GM18861 (cell line): ENCODE measurements around the gene NOP56.
"Not testable (repeated sequence)": the region's sequence is repeated elsewhere in the genome, so short reads cannot be mapped to it uniquely, and the experiment has no call there.

Experiments used
- ATAC-seq: cut with Tn5 transposase; IDR thresholded peaks from one replicate; pipeline ENCODE4 v1.9.1; 2021; ENCODE audit not compliant: unreplicated experiment

The NOP56 gene

GRCh38 chr20:2680046-2680445 is 27.6 kb downstream of the NOP56 start:
- no peak for ATAC-seq

DNA sequence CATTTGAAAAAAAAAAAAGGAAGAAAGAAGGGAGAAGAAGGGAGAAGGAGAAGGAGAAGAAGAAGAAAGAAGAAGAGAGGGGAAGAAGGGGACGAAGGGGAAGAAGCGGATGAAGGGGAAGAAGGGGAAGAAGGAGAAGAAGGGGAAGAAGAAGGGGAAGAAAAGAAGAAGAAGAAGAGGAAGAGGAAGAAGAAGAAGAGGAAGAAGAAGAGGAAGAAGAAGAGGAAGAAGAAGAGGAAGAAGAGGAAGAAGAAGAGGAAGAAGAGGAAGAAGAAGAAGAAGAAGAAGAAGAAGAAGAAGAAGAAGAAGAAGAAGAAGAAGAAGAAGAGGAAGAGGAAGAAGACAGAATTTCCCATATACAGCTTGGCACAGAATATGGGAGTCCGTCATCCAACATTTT is 29.6 kb downstream of the NOP56 start:
- ATAC-seq: not testable (repeated sequence)

DNA sequence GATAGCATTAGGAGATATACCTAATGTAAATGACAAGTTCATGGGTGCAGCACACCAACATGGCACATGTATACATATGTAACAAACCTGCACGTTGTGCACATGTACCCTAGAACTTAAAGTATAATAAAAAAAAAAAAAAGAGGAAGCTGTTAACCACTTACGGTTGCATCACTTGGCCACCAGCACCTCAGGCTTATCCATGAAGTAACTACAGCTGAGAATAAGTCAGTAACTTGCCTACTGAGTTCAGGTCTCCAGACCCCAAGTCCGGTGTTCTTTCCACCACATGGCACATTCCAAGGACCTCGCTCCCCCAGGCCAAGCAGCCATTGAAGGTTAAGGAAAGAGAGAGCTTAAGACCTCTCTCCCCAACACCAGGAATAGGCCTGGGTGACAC is 32.4 kb downstream of the NOP56 start:
- not testable (repeated sequence) for ATAC-seq

GRCh38 chr20:2687514-2687913 is 35.1 kb downstream of the NOP56 start:
- no peak for ATAC-seq

GRCh38 chr20:2688041-2688591 is 35.7 kb downstream of the NOP56 start:
- ATAC-seq: no peak

- no peak for ATAC-seq
Measured at GRCh38 chr20:2690213-2690612, 37.8 kb downstream of the NOP56 start.

GRCh38 chr20:2690718-2691117 is 38.3 kb downstream of the NOP56 start:
- ATAC-seq: no peak

DNA sequence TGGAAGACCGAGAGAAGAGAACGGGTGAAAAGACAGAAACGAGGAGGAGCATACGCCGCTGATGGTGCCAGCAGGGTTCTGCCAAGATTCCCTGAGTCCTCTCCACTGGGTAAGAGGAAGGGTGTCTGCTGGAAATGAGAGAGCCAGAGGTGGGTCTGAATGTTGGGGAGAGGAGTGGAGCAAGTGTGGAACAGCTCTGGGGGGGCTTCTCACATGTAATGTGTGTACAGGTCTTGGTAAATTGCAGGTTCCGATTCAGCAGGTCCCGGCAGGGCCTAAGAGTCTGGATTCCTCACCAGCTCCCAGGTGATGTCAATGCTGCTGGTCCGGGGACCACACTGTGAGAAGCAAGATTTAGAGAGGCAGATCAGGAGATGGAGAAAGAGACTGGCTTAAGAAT is 38.7 kb downstream of the NOP56 start:
- no peak for ATAC-seq

DNA sequence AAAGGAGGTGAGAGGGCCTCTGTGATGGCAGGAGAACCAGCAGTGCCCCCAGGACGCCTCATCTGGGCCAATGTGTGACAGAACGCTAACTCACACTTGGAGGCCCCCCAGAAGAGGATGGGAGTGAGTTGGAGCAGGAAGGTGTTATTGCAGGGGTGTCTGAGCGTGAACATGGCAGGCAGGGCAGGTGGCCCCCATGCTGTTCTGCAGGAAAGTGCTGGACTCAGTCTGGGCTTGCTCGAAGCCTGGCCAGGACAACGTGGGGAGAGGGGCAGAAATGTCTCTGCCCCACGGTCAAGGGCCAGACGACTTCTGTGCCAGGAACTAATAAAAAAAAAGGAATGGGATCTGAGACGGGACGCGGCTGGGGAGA is 39.2 kb downstream of the NOP56 start:
- no peak for ATAC-seq

GRCh38 chr20:2692036-2692885 is 39.8 kb downstream of the NOP56 start, which contains the start of gene EBF4:
EBF4 (plus strand) TSS chr20:2692780; CDS start chr20:2693646, 866 bp downstream.
- ATAC-seq: no peak

GRCh38 chr20:2692886-2693285 is 40.5 kb downstream of the NOP56 start:
- no peak for ATAC-seq

DNA sequence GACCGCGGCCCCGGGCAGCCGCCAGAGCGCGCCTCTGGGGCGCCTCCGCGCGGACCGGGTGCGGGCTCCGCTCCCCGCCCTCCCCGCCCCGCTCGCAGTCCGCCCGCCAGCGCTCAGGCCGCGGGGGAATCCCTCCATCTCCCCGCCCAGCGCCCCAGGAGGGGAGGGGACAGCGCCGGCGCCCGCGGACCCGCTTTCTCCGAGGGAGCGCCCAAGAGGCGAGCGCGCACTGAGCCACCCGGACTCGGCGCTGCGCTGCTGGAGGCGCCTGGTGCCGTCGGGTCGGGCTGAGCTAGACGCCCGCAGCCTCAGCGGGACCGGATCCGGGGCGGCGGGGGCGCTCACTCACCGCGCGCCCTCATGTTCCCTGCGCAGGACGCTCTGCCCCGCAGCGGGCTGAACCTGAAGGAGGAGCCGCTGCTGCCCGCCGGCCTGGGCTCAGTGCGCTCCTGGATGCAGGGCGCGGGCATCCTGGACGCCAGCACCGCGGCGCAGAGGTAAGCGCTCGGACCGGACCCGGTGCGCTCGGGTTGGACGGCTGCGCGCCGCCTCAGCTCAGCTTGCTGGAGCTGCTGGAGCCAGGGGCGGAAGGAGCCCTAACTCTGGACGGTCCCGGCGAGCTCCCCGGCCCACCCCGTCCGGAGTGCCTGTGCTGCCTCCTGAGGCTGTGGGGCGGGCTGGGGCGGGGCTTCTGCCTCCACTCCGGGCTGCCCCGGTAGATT is 41.0 kb downstream of the NOP56 start:
- ATAC-seq: no peak

GRCh38 chr20:2694008-2694471 is 41.6 kb downstream of the NOP56 start:
- no peak for ATAC-seq

DNA sequence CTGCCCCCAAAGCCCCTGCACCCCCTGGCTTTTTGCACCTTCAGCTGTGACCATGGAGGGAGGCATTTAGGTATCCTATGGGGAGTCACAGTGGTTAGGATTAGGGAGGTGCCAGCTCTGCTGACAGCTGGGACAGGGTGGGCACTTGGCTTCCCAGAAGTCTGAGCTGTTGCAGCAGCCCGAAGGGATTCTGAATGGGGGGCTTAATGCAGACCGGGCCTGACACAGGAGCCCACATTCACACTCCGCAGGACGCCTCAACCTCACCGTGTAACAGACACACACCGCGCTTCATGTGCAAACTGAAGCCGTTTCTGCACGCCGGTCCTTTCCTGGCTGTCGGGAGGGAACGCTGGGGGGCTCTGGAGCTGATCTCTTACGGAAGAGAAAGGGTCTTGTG is 42.1 kb downstream of the NOP56 start:
- ATAC-seq: no peak

DNA sequence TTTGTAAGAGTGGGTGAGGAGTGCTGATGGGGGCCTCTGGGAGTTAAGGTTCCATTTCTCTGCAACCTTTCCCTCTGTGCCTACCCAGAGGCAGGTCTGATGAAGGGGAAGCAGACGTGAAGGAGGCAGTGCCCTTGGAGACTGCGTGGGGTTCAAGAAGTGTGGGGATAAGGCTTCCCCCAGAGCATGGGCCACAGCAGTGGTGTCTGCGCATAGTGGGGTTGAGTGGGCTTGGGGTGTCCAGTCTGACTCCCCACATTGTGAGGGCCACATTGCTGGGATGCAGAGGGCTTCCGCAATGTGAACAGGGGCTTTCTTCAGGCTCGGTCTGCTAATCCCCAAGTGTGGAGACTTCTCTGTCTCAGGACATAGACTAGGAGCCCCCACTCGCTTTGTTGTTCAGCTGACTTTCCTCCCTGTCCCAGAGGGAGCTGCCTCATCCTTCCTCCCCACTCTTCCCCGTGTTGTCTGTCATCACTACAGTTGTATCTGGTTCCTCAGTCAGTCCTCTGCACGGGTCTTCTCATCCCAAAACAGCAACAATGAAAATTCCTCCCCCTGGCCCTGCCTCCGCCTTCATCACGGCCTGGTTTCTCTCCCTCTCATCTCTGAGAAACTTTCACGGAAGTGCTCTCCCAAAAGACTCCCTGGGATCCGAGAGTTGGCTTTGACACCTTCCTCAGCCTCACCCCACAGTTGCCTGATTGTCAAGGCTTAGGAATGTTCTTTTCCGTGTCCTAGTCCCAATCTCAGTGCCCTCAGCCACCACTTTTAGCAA is 43.0 kb downstream of the NOP56 start:
- no peak for ATAC-seq

DNA sequence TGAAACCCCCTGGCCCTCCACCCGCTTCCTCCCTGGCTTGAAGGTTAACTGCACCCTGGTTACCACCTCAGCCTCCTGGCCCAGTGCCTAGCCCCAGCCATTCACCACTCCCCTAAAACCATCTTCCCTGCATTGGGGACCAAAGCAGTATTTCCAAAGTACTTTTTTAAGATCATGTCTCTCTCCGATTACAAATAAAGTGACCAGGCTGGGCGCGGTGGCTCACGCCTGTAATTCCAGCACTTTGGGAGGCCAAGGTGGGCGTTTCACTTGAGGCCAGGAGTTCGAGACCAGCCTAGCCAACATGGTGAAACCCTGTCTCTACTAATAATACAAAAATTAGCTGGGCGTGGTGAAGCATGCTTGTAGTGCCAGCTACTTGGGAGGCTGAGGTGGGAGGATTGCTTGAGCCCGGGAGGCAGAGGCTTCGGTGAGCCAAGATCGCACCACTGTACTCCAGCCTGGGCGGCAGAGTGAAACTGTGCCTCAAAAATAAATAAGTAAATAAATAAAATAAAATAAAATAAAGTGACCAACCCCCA is 43.6 kb downstream of the NOP56 start:
- not testable (repeated sequence) for ATAC-seq

DNA sequence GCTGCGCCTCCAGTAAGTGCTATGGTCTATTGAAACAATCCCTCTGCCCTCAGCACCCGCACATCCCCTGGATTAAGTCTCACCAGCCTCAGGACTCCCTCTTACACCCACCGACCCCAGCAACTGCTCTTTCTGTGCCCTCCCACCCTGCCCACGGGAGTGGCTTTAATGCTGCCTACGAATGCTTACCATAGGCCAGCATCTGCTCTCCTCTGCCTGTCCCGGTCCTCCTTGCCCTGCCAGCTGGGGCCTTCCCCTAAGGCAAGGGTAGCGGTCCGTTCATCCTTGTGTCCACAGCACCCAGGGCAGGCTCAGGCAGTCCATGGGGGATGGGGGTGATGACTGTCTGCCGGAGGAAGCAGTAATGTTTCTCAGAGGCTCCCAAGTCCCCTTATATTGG is 44.2 kb downstream of the NOP56 start:
- no peak for ATAC-seq

- ATAC-seq: no peak
Measured at GRCh38 chr20:2697768-2698167, 45.3 kb downstream of the NOP56 start.

DNA sequence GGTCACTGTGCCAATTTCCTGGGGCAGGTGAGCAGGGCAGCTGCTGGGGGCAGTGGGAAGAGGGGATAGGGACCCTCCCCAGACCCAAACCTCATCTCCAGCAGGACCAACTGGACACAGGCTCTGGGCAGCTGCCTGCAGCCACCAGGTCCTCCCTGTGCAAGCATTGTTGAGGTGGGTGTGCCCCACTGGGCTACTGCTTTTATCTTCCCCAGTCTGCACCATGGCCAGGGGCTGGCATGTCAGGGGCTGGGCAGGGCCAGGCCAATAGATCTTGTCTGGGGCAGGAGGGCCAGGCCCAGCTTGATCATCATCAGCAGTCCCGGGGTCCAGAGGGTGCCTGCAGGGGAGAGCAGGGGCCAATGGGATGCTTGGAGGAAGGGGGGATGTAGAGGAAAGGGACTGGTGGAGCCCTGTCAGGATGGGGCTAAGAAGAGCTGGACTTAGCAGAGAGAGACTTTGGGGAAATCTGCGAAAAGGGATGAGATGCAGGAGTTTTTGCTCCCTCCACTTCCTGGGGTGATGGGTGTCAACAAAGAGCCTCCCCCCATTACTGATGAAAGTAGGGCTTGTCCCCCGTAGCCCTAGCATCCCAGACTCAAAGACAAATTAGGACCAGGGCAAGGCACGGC is 45.9 kb downstream of the NOP56 start:
- no peak for ATAC-seq

DNA sequence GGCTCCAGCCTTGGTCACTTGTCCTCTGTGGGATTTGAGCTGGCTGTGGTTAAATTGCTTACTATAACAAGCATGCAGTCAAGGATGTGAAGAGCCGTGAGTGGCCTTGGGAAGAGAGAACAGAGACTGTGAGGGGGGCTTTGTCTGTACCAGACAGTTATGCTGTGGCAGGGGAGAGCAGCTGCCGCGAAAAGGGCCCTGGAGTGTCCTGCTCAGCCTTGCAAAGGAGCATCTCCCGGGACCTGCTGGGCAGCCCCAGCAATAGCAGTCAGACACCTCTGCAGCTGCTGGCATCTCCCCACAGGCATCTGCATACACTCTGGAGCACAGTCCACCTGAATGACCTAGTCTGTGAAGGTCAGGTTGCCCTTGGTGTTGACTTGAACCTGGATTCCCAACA is 46.5 kb downstream of the NOP56 start:
- ATAC-seq: no peak
